WTC11 (cell line): ENCODE data around the gene ZCCHC7.
"Not testable (repeated sequence)": the region's sequence is repeated elsewhere in the genome, so short reads cannot be mapped to it uniquely, and the experiment has no call there.

Experiments used
- CREB1 ChIP-seq: sonication (generic); formaldehyde crosslinking; IDR thresholded peaks from 2 replicates; pipeline ENCODE4 v1.8.0; 2023; ENCODE audit warnings: mild to moderate bottlenecking, missing genetic modification reagents
- CREM ChIP-seq: sonication (generic); formaldehyde crosslinking; IDR thresholded peaks from 2 replicates; pipeline ENCODE4 v1.8.1; 2022; ENCODE audit warnings: mild to moderate bottlenecking, missing genetic modification reagents, moderate library complexity
- FOXK1 ChIP-seq: sonication (generic); formaldehyde crosslinking; IDR thresholded peaks from 2 replicates; pipeline ENCODE4 v1.8.0; 2022; ENCODE audit warnings: mild to moderate bottlenecking, moderate library complexity, missing genetic modification reagents
- MXD4 ChIP-seq: fragments of 250-450 bp; sonication (Bioruptor Pico); IDR thresholded peaks from 2 replicates; pipeline ENCODE4 v1.8.0; 2021; ENCODE audit warnings: mild to moderate bottlenecking, moderate library complexity, borderline replicate concordance
- NR1H2 ChIP-seq: sonication (generic); formaldehyde crosslinking; IDR thresholded peaks from 2 replicates; pipeline ENCODE4 v1.9.0; 2021; ENCODE audit warnings: mild to moderate bottlenecking, moderate library complexity, missing genetic modification reagents
- SMAD4 ChIP-seq: sonication (generic); formaldehyde crosslinking; IDR thresholded peaks from 2 replicates; pipeline ENCODE4 v1.8.0; 2022; ENCODE audit warnings: mild to moderate bottlenecking, missing genetic modification reagents
- TCF7 ChIP-seq: sonication (generic); formaldehyde crosslinking; IDR thresholded peaks from 2 replicates; pipeline ENCODE4 v1.8.0; 2022; ENCODE audit warnings: mild to moderate bottlenecking, low read depth, missing genetic modification reagents, moderate library complexity
- TF ChIP-seq, protein P1 (sequence below): sonication (generic); formaldehyde crosslinking; IDR thresholded peaks from 2 replicates; pipeline ENCODE4 v1.8.1; 2023; ENCODE audit warnings: mild to moderate bottlenecking, missing genetic modification reagents, borderline replicate concordance
- TF ChIP-seq, protein P2 (sequence below): fragments of 200-600 bp; IDR thresholded peaks from 2 replicates; pipeline ENCODE4 v1.8.0; 2022; ENCODE audit warnings: antibody characterized with exemption
- TF ChIP-seq, protein P3 (sequence below): sonication (generic); formaldehyde crosslinking; IDR thresholded peaks from 2 replicates; pipeline ENCODE4 v1.8.1; 2022; ENCODE audit warnings: low read depth, mild to moderate bottlenecking, moderate library complexity, missing genetic modification reagents, borderline replicate concordance
- TF ChIP-seq, protein P4 (sequence below): sonication (generic); formaldehyde crosslinking; IDR thresholded peaks from 2 replicates; pipeline ENCODE4 v1.8.0; 2022; ENCODE audit warnings: mild to moderate bottlenecking, missing genetic modification reagents
- TF ChIP-seq, protein P5 (sequence below): sonication (generic); formaldehyde crosslinking; conservative IDR thresholded peaks from 2 replicates; pipeline ENCODE4 v1.8.1; 2022; ENCODE audit warnings: mild to moderate bottlenecking, missing genetic modification reagents

DNA sequence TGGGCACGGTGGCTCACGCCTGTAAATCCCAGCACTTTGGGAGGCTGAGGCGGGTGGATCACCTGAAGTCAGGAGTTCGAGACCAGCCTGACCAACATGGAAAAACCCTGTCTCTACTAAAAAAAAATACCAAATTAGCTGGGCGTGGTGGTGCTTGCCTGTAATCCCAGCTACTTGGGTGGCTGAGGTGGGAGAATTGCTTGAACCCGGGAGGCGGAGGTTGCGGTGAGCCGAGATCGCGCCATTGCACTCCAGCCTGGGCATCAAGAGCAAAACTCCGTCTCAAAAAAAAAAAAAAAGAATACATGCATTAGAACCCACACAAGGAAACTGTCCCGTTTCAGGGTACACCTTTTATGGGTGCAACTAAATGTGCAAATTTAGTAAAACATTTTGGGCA is 70.4 kb downstream of the ZCCHC7 start:
- TF ChIP-seq, protein P1, sequence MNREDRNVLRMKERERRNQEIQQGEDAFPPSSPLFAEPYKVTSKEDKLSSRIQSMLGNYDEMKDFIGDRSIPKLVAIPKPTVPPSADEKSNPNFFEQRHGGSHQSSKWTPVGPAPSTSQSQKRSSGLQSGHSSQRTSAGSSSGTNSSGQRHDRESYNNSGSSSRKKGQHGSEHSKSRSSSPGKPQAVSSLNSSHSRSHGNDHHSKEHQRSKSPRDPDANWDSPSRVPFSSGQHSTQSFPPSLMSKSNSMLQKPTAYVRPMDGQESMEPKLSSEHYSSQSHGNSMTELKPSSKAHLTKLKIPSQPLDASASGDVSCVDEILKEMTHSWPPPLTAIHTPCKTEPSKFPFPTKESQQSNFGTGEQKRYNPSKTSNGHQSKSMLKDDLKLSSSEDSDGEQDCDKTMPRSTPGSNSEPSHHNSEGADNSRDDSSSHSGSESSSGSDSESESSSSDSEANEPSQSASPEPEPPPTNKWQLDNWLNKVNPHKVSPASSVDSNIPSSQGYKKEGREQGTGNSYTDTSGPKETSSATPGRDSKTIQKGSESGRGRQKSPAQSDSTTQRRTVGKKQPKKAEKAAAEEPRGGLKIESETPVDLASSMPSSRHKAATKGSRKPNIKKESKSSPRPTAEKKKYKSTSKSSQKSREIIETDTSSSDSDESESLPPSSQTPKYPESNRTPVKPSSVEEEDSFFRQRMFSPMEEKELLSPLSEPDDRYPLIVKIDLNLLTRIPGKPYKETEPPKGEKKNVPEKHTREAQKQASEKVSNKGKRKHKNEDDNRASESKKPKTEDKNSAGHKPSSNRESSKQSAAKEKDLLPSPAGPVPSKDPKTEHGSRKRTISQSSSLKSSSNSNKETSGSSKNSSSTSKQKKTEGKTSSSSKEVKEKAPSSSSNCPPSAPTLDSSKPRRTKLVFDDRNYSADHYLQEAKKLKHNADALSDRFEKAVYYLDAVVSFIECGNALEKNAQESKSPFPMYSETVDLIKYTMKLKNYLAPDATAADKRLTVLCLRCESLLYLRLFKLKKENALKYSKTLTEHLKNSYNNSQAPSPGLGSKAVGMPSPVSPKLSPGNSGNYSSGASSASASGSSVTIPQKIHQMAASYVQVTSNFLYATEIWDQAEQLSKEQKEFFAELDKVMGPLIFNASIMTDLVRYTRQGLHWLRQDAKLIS (CRISPR knock-in tag): not testable (repeated sequence)
- TF ChIP-seq, protein P2, sequence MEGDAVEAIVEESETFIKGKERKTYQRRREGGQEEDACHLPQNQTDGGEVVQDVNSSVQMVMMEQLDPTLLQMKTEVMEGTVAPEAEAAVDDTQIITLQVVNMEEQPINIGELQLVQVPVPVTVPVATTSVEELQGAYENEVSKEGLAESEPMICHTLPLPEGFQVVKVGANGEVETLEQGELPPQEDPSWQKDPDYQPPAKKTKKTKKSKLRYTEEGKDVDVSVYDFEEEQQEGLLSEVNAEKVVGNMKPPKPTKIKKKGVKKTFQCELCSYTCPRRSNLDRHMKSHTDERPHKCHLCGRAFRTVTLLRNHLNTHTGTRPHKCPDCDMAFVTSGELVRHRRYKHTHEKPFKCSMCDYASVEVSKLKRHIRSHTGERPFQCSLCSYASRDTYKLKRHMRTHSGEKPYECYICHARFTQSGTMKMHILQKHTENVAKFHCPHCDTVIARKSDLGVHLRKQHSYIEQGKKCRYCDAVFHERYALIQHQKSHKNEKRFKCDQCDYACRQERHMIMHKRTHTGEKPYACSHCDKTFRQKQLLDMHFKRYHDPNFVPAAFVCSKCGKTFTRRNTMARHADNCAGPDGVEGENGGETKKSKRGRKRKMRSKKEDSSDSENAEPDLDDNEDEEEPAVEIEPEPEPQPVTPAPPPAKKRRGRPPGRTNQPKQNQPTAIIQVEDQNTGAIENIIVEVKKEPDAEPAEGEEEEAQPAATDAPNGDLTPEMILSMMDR: not testable (repeated sequence)
- TF ChIP-seq SMAD4 (CRISPR knock-in tag); NR1H2; CREM (CRISPR knock-in tag); TCF7 (CRISPR knock-in tag); FOXK1 (CRISPR knock-in tag); MXD4 (CRISPR knock-in tag); CREB1: not testable (repeated sequence)
- TF ChIP-seq, protein P3, sequence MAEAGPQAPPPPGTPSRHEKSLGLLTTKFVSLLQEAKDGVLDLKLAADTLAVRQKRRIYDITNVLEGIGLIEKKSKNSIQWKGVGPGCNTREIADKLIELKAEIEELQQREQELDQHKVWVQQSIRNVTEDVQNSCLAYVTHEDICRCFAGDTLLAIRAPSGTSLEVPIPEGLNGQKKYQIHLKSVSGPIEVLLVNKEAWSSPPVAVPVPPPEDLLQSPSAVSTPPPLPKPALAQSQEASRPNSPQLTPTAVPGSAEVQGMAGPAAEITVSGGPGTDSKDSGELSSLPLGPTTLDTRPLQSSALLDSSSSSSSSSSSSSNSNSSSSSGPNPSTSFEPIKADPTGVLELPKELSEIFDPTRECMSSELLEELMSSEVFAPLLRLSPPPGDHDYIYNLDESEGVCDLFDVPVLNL (CRISPR knock-in tag): not testable (repeated sequence)
- TF ChIP-seq, protein P4, sequence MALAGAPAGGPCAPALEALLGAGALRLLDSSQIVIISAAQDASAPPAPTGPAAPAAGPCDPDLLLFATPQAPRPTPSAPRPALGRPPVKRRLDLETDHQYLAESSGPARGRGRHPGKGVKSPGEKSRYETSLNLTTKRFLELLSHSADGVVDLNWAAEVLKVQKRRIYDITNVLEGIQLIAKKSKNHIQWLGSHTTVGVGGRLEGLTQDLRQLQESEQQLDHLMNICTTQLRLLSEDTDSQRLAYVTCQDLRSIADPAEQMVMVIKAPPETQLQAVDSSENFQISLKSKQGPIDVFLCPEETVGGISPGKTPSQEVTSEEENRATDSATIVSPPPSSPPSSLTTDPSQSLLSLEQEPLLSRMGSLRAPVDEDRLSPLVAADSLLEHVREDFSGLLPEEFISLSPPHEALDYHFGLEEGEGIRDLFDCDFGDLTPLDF (CRISPR knock-in tag): not testable (repeated sequence)
- TF ChIP-seq, protein P5, sequence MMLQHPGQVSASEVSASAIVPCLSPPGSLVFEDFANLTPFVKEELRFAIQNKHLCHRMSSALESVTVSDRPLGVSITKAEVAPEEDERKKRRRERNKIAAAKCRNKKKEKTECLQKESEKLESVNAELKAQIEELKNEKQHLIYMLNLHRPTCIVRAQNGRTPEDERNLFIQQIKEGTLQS (CRISPR knock-in tag): not testable (repeated sequence)
